ENCODE data around the gene PARP12. TPM values are rescaled to one million over a fixed set of nuclear protein-coding genes. Genes with fewer than 3 reads are reported as not detected.
A peak's percentile ranks its signal among the peaks of the same experiment; 100 is the strongest.

Gene PARP12
- total RNA-seq, 4 donors from 2014 or later, result 121 to 184 (median 156) TPM

GRCh38 chr7:140059273-140060242 is 3.2 kb downstream of the PARP12 start:
- peaks cover 3 to 38% (median 13%) of the 10 kb centered on the region in 4 donors for H3K4me1 ChIP-seq

GRCh38 chr7:140058517-140058916 is 4.2 kb downstream of the PARP12 start:
- Histone ChIP-seq H3K4me1 (peaks cover 3 to 38% (median 13%) of the 10 kb centered on the region in 4 donors), H3K4me3 (no peak overlapping the region), H3K36me3 (peaks cover 0 to 19% (median 0%) of the 10 kb centered on the region in 3 donors), H3K9me3 (no peaks in the 10 kb centered on the region), H3K27ac (peak overlapping the region in 2 of 4 donors; percentile 23 to 95), H3K27me3 (no peaks in the 10 kb centered on the region)
- TF ChIP-seq POLR2A (IDR thresholded peaks at IDR 0.05) (no peak), CTCF (IDR thresholded peaks at IDR 0.05) (no peak)
- DNase-seq, result no peak

More at GRCh38 chr7:140059273-140060242, 3.2 kb downstream of the PARP12 start:
- no peaks in the 10 kb centered on the region for H3K27me3 ChIP-seq
- no peaks in the 10 kb centered on the region for H3K9me3 ChIP-seq
- peak overlapping the region in 2 of 4 donors; percentile 1 to 74 for H3K4me3 ChIP-seq
- peak in 2 of 3 donors; percentile 82 to 91 for DNase-seq
- TF ChIP-seq POLR2A (IDR thresholded peaks at IDR 0.05), result peak in 1 of 2 donors; percentile 24
- no peak for TF ChIP-seq CTCF (IDR thresholded peaks at IDR 0.05)
- peaks cover 0 to 14% (median 0%) of the 10 kb centered on the region in 3 donors for H3K36me3 ChIP-seq
- H3K27ac ChIP-seq, result peak overlapping the region in 3 of 4 donors; percentile 13 to 96 (median 95)

- no peak for DNase-seq
- Histone ChIP-seq H3K4me3 (no peak overlapping the region), H3K9me3 (no peaks in the 10 kb centered on the region), H3K27ac (no peak overlapping the region), H3K36me3 (peaks cover 0 to 19% (median 0%) of the 10 kb centered on the region in 3 donors), H3K4me1 (peaks cover 3 to 38% (median 13%) of the 10 kb centered on the region in 4 donors), H3K27me3 (no peaks in the 10 kb centered on the region)
- TF ChIP-seq POLR2A (IDR thresholded peaks at IDR 0.05), result no peak
These were observed 5.6 kb downstream of the PARP12 start for GRCh38 chr7:140057143-140057535.

- Histone ChIP-seq H3K9me3 (no peaks in the 10 kb centered on the region), H3K27ac (no peak overlapping the region), H3K4me3 (no peak overlapping the region)
These were observed 6.2 kb downstream of the PARP12 start for GRCh38 chr7:140056431-140057142.

GRCh38 chr7:140055833-140056232 is 6.9 kb downstream of the PARP12 start:
- Histone ChIP-seq H3K9me3 (no peaks in the 10 kb centered on the region), H3K36me3 (peaks cover 0 to 23% (median 0%) of the 10 kb centered on the region in 3 donors), H3K27ac (no peak overlapping the region), H3K4me3 (no peak overlapping the region), H3K4me1 (peaks cover 0 to 26% (median 5%) of the 10 kb centered on the region in 4 donors), H3K27me3 (no peaks in the 10 kb centered on the region)
- no peak for DNase-seq
- TF ChIP-seq CTCF (IDR thresholded peaks at IDR 0.05), result no peak
- TF ChIP-seq POLR2A (IDR thresholded peaks at IDR 0.05), result no peak

More at GRCh38 chr7:140056431-140057142, 6.2 kb downstream of the PARP12 start:
- H3K4me1 ChIP-seq, result peaks cover 0 to 34% (median 10%) of the 10 kb centered on the region in 4 donors
- peaks cover 0 to 22% (median 0%) of the 10 kb centered on the region in 3 donors for H3K36me3 ChIP-seq
- no peak for DNase-seq
- no peaks in the 10 kb centered on the region for H3K27me3 ChIP-seq
- TF ChIP-seq CTCF (IDR thresholded peaks at IDR 0.05) (no peak), POLR2A (IDR thresholded peaks at IDR 0.05) (no peak)
